Measurements from ENCODE around the gene PMVK. TPM values are rescaled to one million over a fixed set of nuclear protein-coding genes. Genes with fewer than 3 reads are reported as not detected.

Gene PMVK
- total RNA-seq, 2 experiments from 2014 or later, result 6.6 to 7.4 TPM

- no peaks in the 10 kb centered on the region for H3K9me3 Mint-ChIP-seq
- H3K27ac Mint-ChIP-seq, result peak within 1 kb of the TSS; percentile 96
- no peaks in the 10 kb centered on the region for H3K9me3 ChIP-seq (ENCODE audit: control insufficient read depth in 1 of 2, insufficient read depth in 1 of 2, low read length in 2 of 2)
- no peaks in the 10 kb centered on the region for H3K27me3 Mint-ChIP-seq
- peak within 1 kb of the TSS; percentile 95 for H3K4me3 Mint-ChIP-seq
- ChIA-PET CTCF (interaction anchor here (1.0 to 5.3 kb wide), 12 partner anchors 9 to 217 kb away, joined by 3 to 62 read pairs (median 6); partner anchors contain the start of genes CKS1B, KRTCAP2 and PMVK), POLR2A (interaction anchor here (0.7 to 6.6 kb wide), 26 partner anchors 8 to 1322 kb away, joined by 3 to 72 read pairs (median 5); partner anchors contain the start of genes ADAM15, ADAR, CHTOP and CKS1B)
- peak; percentile 40 for TF ChIP-seq CTCF (IDR thresholded peaks at IDR 0.05)
- H3K27ac ChIP-seq (ENCODE audit: low read depth in 1 of 2, low read length in 2 of 2), result peak within 1 kb of the TSS; percentile 100
- DNase-seq (peak; percentile 64 to 95 (median 78)), ATAC-seq (ENCODE audit: poor library complexity) (peak; percentile 40)
- intact Hi-C loops (cut with DNase I, micrococcal nuclease), result loop anchor here (1.0 to 10.0 kb wide), 7 partner anchors 17 to 129 kb away; partner anchors contain the start of genes CKS1B (in 1 of the 2) and FLAD1 (in 1 of the 2)
- peaks cover 44% of the 10 kb centered on the region for H3K36me3 ChIP-seq (ENCODE audit: insufficient read depth, low read length)
- H3K4me1 Mint-ChIP-seq (ENCODE audit: low read depth), result peaks cover 57% of the 10 kb centered on the region
- peaks cover 56% of the 10 kb centered on the region for H3K36me3 Mint-ChIP-seq (ENCODE audit: low read depth)
- H3K4me1 ChIP-seq (ENCODE audit: insufficient read depth, low read length), result peaks cover 96% of the 10 kb centered on the region
- H3K27me3 ChIP-seq (ENCODE audit: control insufficient read depth in 1 of 2, insufficient read depth in 2 of 2, low read length in 2 of 2), result no peaks in the 10 kb centered on the region
- peak within 1 kb of the TSS; percentile 69 for H3K4me3 ChIP-seq (ENCODE audit: low read length)
Observed at GRCh38 chr1:154955718-154956543, 19.4 kb upstream of the PMVK start, which contains the start of gene PBXIP1. TSS of gene PBXIP1 (minus strand) at chr1:154956099. CDS start at chr1:154953721, 2,378 bp downstream.

- H3K4me1 ChIP-seq (ENCODE audit: insufficient read depth, low read length), result peaks cover 96% of the 10 kb centered on the region
- DNase-seq, result peak; percentile 81 to 99 (median 90)
- H3K36me3 ChIP-seq (ENCODE audit: insufficient read depth, low read length), result peaks cover 52% of the 10 kb centered on the region
- peak overlapping the region; percentile 100 for H3K27ac ChIP-seq (ENCODE audit: low read depth in 1 of 2, low read length in 2 of 2)
- no peaks in the 10 kb centered on the region for H3K27me3 Mint-ChIP-seq
- intact Hi-C loops (cut with DNase I, micrococcal nuclease), result loop anchor here (1.0 to 10.0 kb wide), 6 partner anchors 18 to 130 kb away; partner anchors contain the start of genes CKS1B (in 1 of the 2) and FLAD1 (in 1 of the 2)
- peak overlapping the region; percentile 96 for H3K27ac Mint-ChIP-seq
- POLR2A ChIA-PET, result interaction anchor here (0.7 to 6.6 kb wide), 27 partner anchors 9 to 1322 kb away, joined by 3 to 72 read pairs (median 5); partner anchors contain the start of genes ADAM15, ADAR, CHTOP and CKS1B
- H3K9me3 Mint-ChIP-seq, result no peaks in the 10 kb centered on the region
- H3K4me1 Mint-ChIP-seq (ENCODE audit: low read depth), result peaks cover 58% of the 10 kb centered on the region
- ATAC-seq (ENCODE audit: poor library complexity), result peak; percentile 83
- no peak for TF ChIP-seq CTCF (IDR thresholded peaks at IDR 0.05)
- CTCF ChIA-PET, result interaction anchor here (1.0 to 5.3 kb wide), 11 partner anchors 10 to 218 kb away, joined by 3 to 62 read pairs (median 7); partner anchors contain the start of genes CKS1B, KRTCAP2 and PMVK
- no peaks in the 10 kb centered on the region for H3K27me3 ChIP-seq (ENCODE audit: control insufficient read depth in 1 of 2, insufficient read depth in 2 of 2, low read length in 2 of 2)
- H3K9me3 ChIP-seq (ENCODE audit: control insufficient read depth in 1 of 2, insufficient read depth in 1 of 2, low read length in 2 of 2), result no peaks in the 10 kb centered on the region
- H3K4me3 ChIP-seq (ENCODE audit: low read length), result peak overlapping the region; percentile 69
- peaks cover 58% of the 10 kb centered on the region for H3K36me3 Mint-ChIP-seq (ENCODE audit: low read depth)
- H3K4me3 Mint-ChIP-seq, result peak overlapping the region; percentile 95
Observed at GRCh38 chr1:154955039-154955717, 18.7 kb upstream of the PMVK start.

GRCh38 chr1:154954541-154954940 is 18.0 kb upstream of the PMVK start:
- peaks cover 96% of the 10 kb centered on the region for H3K4me1 ChIP-seq (ENCODE audit: insufficient read depth, low read length)
- no peaks in the 10 kb centered on the region for H3K9me3 ChIP-seq (ENCODE audit: control insufficient read depth in 1 of 2, insufficient read depth in 1 of 2, low read length in 2 of 2)
- POLR2A ChIA-PET, result interaction anchor here (0.7 to 6.6 kb wide), 19 partner anchors 10 to 490 kb away, joined by 3 to 72 read pairs (median 5); partner anchors contain the start of genes ADAM15, ADAR, CKS1B and FLAD1
- Mint-ChIP-seq H3K36me3 (ENCODE audit: low read depth) (peaks cover 60% of the 10 kb centered on the region), H3K27me3 (no peaks in the 10 kb centered on the region), H3K9me3 (no peaks in the 10 kb centered on the region), H3K27ac (peak overlapping the region; percentile 96), H3K4me3 (peak overlapping the region; percentile 95), H3K4me1 (ENCODE audit: low read depth) (peaks cover 58% of the 10 kb centered on the region)
- DNase-seq, result no peak
- H3K36me3 ChIP-seq (ENCODE audit: insufficient read depth, low read length), result peaks cover 52% of the 10 kb centered on the region
- peak overlapping the region; percentile 69 for H3K4me3 ChIP-seq (ENCODE audit: low read length)
- CTCF ChIA-PET, result interaction anchor here (0.6 to 5.3 kb wide), 9 partner anchors 18 to 218 kb away, joined by 3 to 62 read pairs (median 9); partner anchors contain the start of genes CKS1B, KRTCAP2 and PMVK
- H3K27me3 ChIP-seq (ENCODE audit: control insufficient read depth in 1 of 2, insufficient read depth in 2 of 2, low read length in 2 of 2), result no peaks in the 10 kb centered on the region
- no peak for ATAC-seq (ENCODE audit: poor library complexity)
- intact Hi-C loops (cut with DNase I, micrococcal nuclease), result loop anchor here in 1 of 2 experiments (2.0 to 10.0 kb wide), 3 partner anchors 28 to 130 kb away; partner anchors contain the start of gene FLAD1
- H3K27ac ChIP-seq (ENCODE audit: low read depth in 1 of 2, low read length in 2 of 2), result peak overlapping the region; percentile 100
- no peak for TF ChIP-seq CTCF (IDR thresholded peaks at IDR 0.05)

All from CD4-positive, alpha-beta T cell (primary cell).